Mononuclear cell (primary cell): Measurements from ENCODE around the gene POLR1H. TPM values are rescaled to one million over a fixed set of nuclear protein-coding genes. Genes with fewer than 3 reads are reported as not detected.

Source experiments
- H3K27me3 ChIP-seq: 2 replicates; pipeline ENCODE4 v1.6.0; 2011; ENCODE audit warnings: low read length, control low read depth; ENCODE audit not compliant: insufficient read depth
- H3K4me1 ChIP-seq: 2 replicates; pipeline ENCODE4 v1.5.1; 2011; ENCODE audit warnings: mild to moderate bottlenecking, low read length, control low read depth; ENCODE audit not compliant: insufficient read depth
- H3K4me3 ChIP-seq: 2 replicates; pipeline ENCODE4 v1.5.1; 2011; ENCODE audit warnings: mild to moderate bottlenecking, low read length, moderate library complexity
- H3K9me3 ChIP-seq: 2 replicates; pipeline ENCODE4 v1.5.1; 2011; ENCODE audit warnings: low read depth, mild to moderate bottlenecking, control low read depth, low read length
- total RNA-seq: library from RNA; depleted of rRNA; stranded (reverse); fragments of >200 nt; gene quantifications from one replicate; pipeline ENCODE4 v1.2.3, GENCODE V29; 2012

POLR1H gene
- total RNA-seq, 1 donor: 11.4 TPM

GRCh38 chr6:30071858-30072257 lies 10.8 kb downstream of the POLR1H start:
- Histone ChIP-seq H3K27me3 (peaks cover 53% of the 10 kb centered on the region), H3K4me1 (peaks cover 32% of the 10 kb centered on the region), H3K4me3 (no peak overlapping the region), H3K9me3 (no peaks in the 10 kb centered on the region)

- Histone ChIP-seq H3K27me3 (peaks cover 66% of the 10 kb centered on the region), H3K4me3 (no peak overlapping the region), H3K4me1 (peaks cover 19% of the 10 kb centered on the region), H3K9me3 (no peaks in the 10 kb centered on the region)
These were observed 12.6 kb downstream of the POLR1H start for GRCh38 chr6:30073489-30074235.

- H3K4me1 ChIP-seq: peaks cover 17% of the 10 kb centered on the region
- H3K4me3 ChIP-seq: no peak overlapping the region
- H3K27me3 ChIP-seq: peaks cover 74% of the 10 kb centered on the region
- H3K9me3 ChIP-seq: no peaks in the 10 kb centered on the region
These were observed 13.4 kb downstream of the POLR1H start for GRCh38 chr6:30074331-30075093.

GRCh38 chr6:30075094-30075789 lies 14.2 kb downstream of the POLR1H start, which contains the start of gene RNF39:
TSS of gene RNF39 (minus strand) at chr6:30075769. CDS start at chr6:30075585, 184 bp downstream.
- no peaks in the 10 kb centered on the region for H3K9me3 ChIP-seq
- peaks cover 80% of the 10 kb centered on the region for H3K27me3 ChIP-seq
- H3K4me3 ChIP-seq: no peak within 1 kb of the TSS
- peaks cover 17% of the 10 kb centered on the region for H3K4me1 ChIP-seq

- Histone ChIP-seq H3K9me3 (no peaks in the 10 kb centered on the region), H3K4me1 (peaks cover 17% of the 10 kb centered on the region), H3K4me3 (no peak overlapping the region), H3K27me3 (peaks cover 80% of the 10 kb centered on the region)
These were observed 15.0 kb downstream of the POLR1H start for GRCh38 chr6:30075790-30076732.

GRCh38 chr6:30077218-30077617 lies 16.2 kb downstream of the POLR1H start:
- H3K27me3 ChIP-seq: peaks cover 74% of the 10 kb centered on the region
- no peaks in the 10 kb centered on the region for H3K9me3 ChIP-seq
- peaks cover 17% of the 10 kb centered on the region for H3K4me1 ChIP-seq
- no peak overlapping the region for H3K4me3 ChIP-seq

GRCh38 chr6:30087876-30088275 lies 26.8 kb downstream of the POLR1H start:
- H3K9me3 ChIP-seq: no peaks in the 10 kb centered on the region
- no peak overlapping the region for H3K4me3 ChIP-seq
- no peaks in the 10 kb centered on the region for H3K4me1 ChIP-seq
- peaks cover 47% of the 10 kb centered on the region for H3K27me3 ChIP-seq

GRCh38 chr6:30091577-30092381 lies 30.7 kb downstream of the POLR1H start:
- Histone ChIP-seq H3K4me1 (no peaks in the 10 kb centered on the region), H3K4me3 (no peak overlapping the region), H3K9me3 (no peaks in the 10 kb centered on the region), H3K27me3 (peaks cover 73% of the 10 kb centered on the region)

GRCh38 chr6:30092852-30093543 lies 31.9 kb downstream of the POLR1H start:
- Histone ChIP-seq H3K4me1 (no peaks in the 10 kb centered on the region), H3K9me3 (no peaks in the 10 kb centered on the region), H3K4me3 (no peak overlapping the region), H3K27me3 (peaks cover 74% of the 10 kb centered on the region)

- Histone ChIP-seq H3K27me3 (peaks cover 77% of the 10 kb centered on the region), H3K4me3 (no peak overlapping the region), H3K9me3 (no peaks in the 10 kb centered on the region), H3K4me1 (no peaks in the 10 kb centered on the region)
These were observed 33.0 kb downstream of the POLR1H start for GRCh38 chr6:30093951-30094661.

- Histone ChIP-seq H3K4me3 (no peak overlapping the region), H3K27me3 (peaks cover 77% of the 10 kb centered on the region)
These were observed 35.8 kb downstream of the POLR1H start for GRCh38 chr6:30096829-30097228.

GRCh38 chr6:30097902-30098768 lies 37.1 kb downstream of the POLR1H start:
- peaks cover 69% of the 10 kb centered on the region for H3K27me3 ChIP-seq
- no peaks in the 10 kb centered on the region for H3K9me3 ChIP-seq
- no peak overlapping the region for H3K4me3 ChIP-seq
- peaks cover 30% of the 10 kb centered on the region for H3K4me1 ChIP-seq

More at GRCh38 chr6:30096829-30097228, 35.8 kb downstream of the POLR1H start:
- Histone ChIP-seq H3K9me3 (no peaks in the 10 kb centered on the region), H3K4me1 (peaks cover 17% of the 10 kb centered on the region)
